ENCODE measurements around the gene NFU1. TPM values are rescaled to one million over a fixed set of nuclear protein-coding genes. Genes with fewer than 3 reads are reported as not detected.

NFU1 gene
- total RNA-seq (78.8 and 82.6 TPM in 2 replicates), polyA plus RNA-seq (129 and 131 TPM in 2 replicates)

DNA sequence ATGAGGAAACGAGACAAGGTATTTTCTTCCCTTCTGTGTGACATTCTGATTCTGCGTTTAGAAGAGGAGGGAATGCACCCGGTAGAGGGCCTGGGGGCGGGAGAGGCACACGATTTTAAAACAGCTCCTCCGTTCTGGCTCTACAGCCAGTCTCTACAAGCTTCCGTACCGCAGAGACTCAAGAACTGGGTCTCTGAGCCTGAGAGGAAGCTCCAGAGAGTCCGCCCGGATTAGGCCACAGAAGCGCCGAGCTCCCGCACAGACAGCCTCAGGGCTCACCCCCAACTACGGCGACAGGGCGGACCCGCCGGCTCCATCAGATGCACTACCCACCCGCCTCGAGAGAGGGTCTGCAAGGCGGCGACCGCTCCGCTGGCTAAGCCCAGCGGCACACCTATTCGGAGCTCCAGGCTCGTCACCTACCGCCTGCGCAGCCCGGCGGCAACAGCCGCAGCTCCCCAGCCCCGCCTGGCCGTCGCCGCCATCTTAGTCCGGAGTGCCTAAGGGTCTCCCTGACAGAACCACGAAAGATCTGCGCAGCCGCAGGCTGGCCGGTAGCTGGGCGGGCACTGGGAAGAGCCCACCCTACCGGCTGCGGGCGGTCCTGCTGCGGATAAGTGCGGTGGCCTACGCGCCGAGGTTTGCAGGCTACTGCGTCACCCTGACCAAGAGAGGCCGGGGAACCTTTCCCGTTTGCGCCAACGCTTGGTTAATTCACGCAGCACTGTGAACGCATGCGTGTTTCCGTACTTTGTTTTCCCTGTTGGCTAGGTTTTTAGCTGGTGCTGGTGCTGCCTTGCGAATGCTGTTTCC, at the start of gene NFU1:
Gene NFU1 (minus strand): TSS at position 498 of the 813 bp plus-strand sequence. CDS start 13 bp downstream, at position 485.
- peak within 1 kb of the TSS; percentile 53 for H3K4me3 ChIP-seq
- H3K27ac ChIP-seq = peak within 1 kb of the TSS; percentile 85
- H3K4me1 ChIP-seq (ENCODE audit: low read depth) = peaks cover 5% of the 10 kb centered on the region
- H3K27me3 ChIP-seq = no peaks in the 10 kb centered on the region
- DNase-seq (ENCODE audit: low read depth in 1 of 2, low spot score in 1 of 2) = peak; percentile 97 to 98
- H3K36me3 ChIP-seq = no peaks in the 10 kb centered on the region
- TF ChIP-seq, protein P1, sequence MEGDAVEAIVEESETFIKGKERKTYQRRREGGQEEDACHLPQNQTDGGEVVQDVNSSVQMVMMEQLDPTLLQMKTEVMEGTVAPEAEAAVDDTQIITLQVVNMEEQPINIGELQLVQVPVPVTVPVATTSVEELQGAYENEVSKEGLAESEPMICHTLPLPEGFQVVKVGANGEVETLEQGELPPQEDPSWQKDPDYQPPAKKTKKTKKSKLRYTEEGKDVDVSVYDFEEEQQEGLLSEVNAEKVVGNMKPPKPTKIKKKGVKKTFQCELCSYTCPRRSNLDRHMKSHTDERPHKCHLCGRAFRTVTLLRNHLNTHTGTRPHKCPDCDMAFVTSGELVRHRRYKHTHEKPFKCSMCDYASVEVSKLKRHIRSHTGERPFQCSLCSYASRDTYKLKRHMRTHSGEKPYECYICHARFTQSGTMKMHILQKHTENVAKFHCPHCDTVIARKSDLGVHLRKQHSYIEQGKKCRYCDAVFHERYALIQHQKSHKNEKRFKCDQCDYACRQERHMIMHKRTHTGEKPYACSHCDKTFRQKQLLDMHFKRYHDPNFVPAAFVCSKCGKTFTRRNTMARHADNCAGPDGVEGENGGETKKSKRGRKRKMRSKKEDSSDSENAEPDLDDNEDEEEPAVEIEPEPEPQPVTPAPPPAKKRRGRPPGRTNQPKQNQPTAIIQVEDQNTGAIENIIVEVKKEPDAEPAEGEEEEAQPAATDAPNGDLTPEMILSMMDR (IDR thresholded peaks at IDR 0.05; ENCODE audit: low read depth, low read length) = peak; percentile 72
- no peaks in the 10 kb centered on the region for H3K9me3 ChIP-seq (ENCODE audit: low read depth)

DNA sequence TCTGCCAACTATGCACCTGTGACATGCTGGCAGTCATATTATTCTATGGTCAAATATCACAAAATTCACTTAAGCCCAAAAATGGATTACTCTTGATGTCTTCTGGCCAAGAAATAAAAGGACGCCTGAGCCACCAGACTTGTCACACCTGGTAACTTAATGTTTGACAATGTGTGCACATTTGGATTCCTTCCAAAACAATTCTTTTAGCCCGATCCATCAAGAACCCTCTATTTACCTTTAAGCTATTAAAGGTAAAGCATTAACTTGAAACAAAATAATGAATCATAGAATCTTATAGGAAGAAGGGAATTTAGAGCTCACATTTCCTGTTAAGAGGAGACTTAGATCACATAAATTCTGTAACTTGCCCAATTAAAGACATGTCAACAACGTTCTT, 46.5 kb upstream of the NFU1 start:
- Histone ChIP-seq H3K4me3 (no peak overlapping the region), H3K27ac (no peak overlapping the region), H3K4me1 (ENCODE audit: low read depth) (no peaks in the 10 kb centered on the region), H3K27me3 (no peaks in the 10 kb centered on the region), H3K36me3 (peaks cover 14% of the 10 kb centered on the region), H3K9me3 (ENCODE audit: low read depth) (no peaks in the 10 kb centered on the region)
- TF ChIP-seq, protein P1 (IDR thresholded peaks at IDR 0.05; ENCODE audit: low read depth, low read length) = no peak
- DNase-seq (ENCODE audit: low read depth in 1 of 2, low spot score in 1 of 2) = no peak

DNA sequence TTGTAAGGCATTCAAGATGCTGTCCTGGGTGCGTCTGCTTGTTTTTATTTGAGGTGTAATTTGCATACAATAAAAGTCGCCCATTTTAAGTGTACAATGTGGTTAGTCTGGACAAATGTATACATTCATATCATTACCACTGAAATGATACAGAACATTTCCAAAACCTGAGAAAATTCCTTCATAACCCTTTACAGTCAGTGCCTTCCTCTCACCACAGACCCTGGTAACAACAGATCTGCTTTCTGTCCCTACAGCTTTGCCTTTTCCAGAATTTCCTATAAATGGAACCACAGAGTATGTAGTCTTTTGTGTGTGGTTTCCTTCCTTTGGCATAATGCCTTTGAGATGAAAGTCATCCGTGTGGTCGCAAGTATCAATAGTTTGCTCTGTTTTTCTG, 45.8 kb upstream of the NFU1 start:
- Histone ChIP-seq H3K4me3 (no peak overlapping the region), H3K4me1 (ENCODE audit: low read depth) (no peaks in the 10 kb centered on the region), H3K27ac (no peak overlapping the region), H3K27me3 (no peaks in the 10 kb centered on the region), H3K36me3 (peaks cover 18% of the 10 kb centered on the region), H3K9me3 (ENCODE audit: low read depth) (no peaks in the 10 kb centered on the region)
- DNase-seq (ENCODE audit: low read depth in 1 of 2, low spot score in 1 of 2) = peak in 1 of 2 donors; percentile 11
- TF ChIP-seq, protein P1 (IDR thresholded peaks at IDR 0.05; ENCODE audit: low read depth, low read length) = no peak

DNA sequence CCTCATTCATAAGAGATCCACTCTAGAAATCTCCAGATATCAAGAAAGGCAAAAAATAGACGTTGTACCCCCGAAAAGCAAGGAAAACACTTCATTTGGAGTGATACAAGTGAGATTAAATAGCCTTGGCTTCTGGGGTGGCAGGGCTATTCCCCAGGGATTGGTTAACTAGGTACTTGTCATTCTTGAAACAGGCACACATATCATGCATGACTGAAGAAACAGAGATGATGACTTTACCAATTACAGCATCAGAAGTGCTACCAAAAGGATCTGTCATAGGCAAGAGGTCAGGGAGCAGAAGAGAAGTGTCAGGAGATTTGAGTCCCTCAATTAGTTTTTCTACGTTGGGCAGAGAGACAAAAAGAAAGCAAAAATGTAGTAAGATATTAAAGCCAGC, 45.2 kb upstream of the NFU1 start:
- H3K4me1 ChIP-seq (ENCODE audit: low read depth) = no peaks in the 10 kb centered on the region
- TF ChIP-seq, protein P1 (IDR thresholded peaks at IDR 0.05; ENCODE audit: low read depth, low read length) = no peak
- no peaks in the 10 kb centered on the region for H3K27me3 ChIP-seq
- DNase-seq (ENCODE audit: low read depth in 1 of 2, low spot score in 1 of 2) = no peak
- H3K27ac ChIP-seq = no peak overlapping the region
- H3K36me3 ChIP-seq = peaks cover 18% of the 10 kb centered on the region
- no peaks in the 10 kb centered on the region for H3K9me3 ChIP-seq (ENCODE audit: low read depth)
- H3K4me3 ChIP-seq = no peak overlapping the region

DNA sequence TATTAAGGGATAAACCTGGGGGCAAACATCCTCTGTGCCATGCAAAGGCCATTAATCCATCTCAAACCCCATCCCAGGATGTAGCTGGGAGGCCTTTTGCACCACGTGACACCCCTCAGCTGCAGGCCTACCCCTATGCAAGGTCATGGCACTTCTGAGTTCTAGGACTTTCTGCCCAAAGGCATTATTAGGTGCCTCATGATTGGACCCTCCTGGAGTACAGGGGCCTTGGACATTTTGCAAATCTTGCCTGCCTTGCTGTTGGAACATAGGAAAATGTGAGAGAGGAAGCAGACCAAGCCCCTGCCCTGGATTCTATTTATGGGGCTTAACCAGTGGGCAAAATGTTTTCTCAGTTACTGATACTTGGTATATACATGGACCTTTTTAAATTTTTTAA, 44.2 kb upstream of the NFU1 start:
- Histone ChIP-seq H3K36me3 (peaks cover 15% of the 10 kb centered on the region), H3K27me3 (no peaks in the 10 kb centered on the region), H3K4me1 (ENCODE audit: low read depth) (no peaks in the 10 kb centered on the region), H3K27ac (no peak overlapping the region), H3K4me3 (no peak overlapping the region), H3K9me3 (ENCODE audit: low read depth) (no peaks in the 10 kb centered on the region)
- DNase-seq (ENCODE audit: low read depth in 1 of 2, low spot score in 1 of 2) = no peak
- TF ChIP-seq, protein P1 (IDR thresholded peaks at IDR 0.05; ENCODE audit: low read depth, low read length) = no peak
